ENCODE results near the gene ROR2.

GRCh38 chr9:91781906-91782305 is 168.1 kb downstream of the ROR2 start:
- no peak for TF ChIP-seq POLR2A (IDR thresholded peaks at IDR 0.05)
- no peak for TF ChIP-seq CTCF (IDR thresholded peaks at IDR 0.05)
- TF ChIP-seq POLR2AphosphoS5 (IDR thresholded peaks at IDR 0.05), result no peak
